ENCODE results near the gene CTNNA3.

CTNNA3 gene

DNA sequence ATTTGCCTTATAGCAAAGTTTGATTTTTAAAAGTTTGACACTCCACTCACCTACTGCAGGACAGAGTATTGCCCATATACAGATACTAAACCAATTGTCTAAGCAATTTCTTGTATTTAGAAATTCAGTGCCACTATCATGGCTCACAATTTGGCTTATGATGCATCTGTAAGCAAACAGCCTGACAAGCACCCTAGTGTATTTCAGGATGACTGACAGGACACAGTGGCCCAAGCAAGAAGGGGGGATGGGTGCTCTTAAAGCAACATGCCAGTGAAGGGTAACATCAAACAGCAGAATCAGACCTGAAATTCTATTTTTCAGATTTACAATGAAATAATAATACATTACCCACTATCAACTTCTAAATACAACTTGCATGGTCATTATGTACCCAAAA lies 30.5 kb downstream of the CTNNA3 start:
- DNase-seq (ENCODE audit: low spot score), result no peak

DNA sequence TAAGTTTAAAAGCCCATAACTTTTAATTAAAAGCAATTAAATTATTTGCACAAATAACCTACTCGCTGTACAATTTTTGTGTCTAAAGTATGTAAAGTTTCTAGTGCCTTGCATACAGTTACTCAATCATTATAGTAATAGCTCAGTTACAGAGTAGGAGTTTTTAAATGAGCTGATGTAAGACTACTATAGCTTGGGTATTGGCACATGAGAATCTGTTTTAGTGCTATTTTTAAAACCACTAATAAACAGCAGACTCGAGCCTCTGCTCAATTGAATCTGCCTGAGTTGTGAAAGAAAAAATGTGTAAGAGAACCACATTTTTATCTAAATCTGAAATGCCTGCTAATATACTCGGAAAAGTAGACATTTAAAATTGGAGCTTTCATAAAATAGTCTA lies 31.1 kb downstream of the CTNNA3 start:
- no peak for DNase-seq (ENCODE audit: low spot score)

DNA sequence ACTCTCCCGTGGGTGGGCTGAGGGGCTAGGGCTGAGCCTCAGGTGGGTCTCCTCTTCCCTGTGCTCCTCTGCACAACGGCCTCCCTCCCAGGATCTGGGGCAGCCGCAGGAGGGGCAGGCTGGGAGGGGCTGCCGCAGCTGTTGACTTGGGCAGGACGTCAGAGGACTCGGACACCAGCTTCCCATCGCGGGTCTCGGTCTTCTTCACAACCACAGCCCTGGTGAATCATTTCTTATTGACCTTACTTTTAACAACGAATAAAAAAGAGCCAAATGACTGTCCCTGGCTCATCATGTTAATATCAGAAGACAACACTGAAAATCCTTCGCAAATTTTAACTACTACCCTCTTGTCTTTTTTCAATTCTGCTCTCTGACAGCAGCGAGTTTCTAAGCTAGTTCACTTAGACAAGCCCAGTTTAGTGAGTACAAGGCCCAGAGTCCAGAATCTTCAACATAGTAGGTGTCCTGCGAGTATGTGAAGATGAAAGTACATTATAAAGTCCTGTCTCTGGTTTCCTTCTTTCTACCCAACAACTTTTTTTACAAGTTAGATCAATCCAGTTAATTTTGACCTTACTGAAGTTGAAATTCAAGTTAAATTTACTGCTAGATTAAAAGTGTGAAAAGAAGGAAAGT lies 32.4 kb downstream of the CTNNA3 start:
- no peak for DNase-seq (ENCODE audit: low spot score)

DNA sequence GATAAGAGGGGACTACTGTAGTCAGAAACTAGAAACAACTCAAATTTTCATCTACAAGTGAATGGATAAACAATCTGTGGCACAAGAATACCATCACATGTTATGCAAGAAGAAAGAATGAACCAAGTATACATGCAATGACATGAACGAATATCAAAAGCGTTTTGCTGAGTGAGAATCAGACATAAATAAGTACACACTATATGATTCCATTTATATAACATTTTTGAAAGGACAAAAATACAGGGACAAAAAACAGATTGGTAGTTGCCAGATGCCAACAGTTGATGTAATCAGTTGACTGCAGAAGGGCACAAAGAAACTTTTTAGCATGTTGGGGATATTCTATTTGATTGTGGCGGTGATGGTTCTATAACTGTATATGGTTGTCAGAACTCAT lies 33.6 kb downstream of the CTNNA3 start:
- DNase-seq (ENCODE audit: low spot score), result no peak

DNA sequence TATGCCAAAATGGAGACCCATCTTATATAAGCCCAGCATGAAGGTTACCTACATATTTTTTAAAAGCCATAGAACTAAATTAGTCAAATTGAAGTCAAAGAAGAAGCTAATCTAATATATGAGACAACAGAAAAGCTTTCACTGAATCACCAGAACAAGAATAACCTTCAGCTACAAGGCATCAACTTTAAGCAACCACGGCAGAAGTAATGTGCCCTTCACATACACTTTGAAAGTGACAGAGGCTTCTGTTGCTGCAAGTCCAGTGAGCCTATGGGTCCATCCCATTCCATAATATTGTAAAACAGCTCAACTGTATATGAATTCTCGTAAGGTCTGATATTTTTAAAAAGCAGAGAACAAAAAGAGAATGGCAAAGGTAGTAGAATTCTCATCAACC lies 36.5 kb downstream of the CTNNA3 start:
- DNase-seq (ENCODE audit: low spot score), result no peak

DNA sequence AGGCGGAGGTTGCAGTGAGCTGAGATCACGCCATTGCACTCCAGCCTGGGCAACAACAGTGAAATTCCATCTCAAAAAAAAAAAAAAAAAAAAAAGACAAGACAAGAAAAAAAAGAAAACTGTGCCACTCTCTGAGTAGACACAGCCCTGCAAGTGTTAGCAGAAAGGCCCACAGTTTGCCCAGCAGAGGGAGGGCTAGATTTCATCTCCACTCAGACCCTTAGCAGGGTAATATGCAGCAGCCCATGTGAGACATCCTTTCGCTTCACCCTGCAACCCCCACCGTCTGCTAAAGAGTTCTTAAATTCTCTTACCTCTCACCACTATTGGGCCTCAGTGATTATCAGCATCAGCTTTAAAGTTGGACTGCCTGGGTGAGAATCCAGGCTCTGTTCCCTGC lies 38.2 kb downstream of the CTNNA3 start:
- DNase-seq (ENCODE audit: low spot score), result no peak

GRCh38 chr10:67650558-67650957 lies 45.4 kb downstream of the CTNNA3 start:
- no peak for DNase-seq (ENCODE audit: low spot score)

GRCh38 chr10:67648613-67649229 lies 47.3 kb downstream of the CTNNA3 start:
- no peak for DNase-seq (ENCODE audit: low spot score)

- no peak for DNase-seq (ENCODE audit: low spot score)
These were observed 65.1 kb downstream of the CTNNA3 start for GRCh38 chr10:67630904-67631303.

- no peak for DNase-seq (ENCODE audit: low spot score)
These were observed 66.5 kb downstream of the CTNNA3 start for GRCh38 chr10:67629461-67629971.

DNA sequence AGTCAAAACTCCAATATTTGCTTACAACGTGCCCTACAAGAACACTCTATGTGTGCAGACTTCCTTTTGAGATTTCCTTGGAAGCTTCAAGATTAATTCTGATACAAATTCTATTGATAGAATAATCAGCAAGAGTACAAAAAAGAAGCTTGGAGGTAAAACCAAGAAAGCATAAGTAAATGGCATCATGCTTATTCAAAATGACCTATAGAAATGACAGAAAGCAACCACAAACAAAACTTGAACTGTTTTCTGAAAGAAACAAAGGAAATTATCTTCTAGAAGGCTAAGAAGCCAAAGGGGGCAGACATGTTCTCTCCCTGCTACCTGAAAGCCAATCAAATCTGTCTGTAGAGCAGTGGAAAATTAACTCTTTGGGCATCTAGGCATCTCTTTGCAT lies 73.0 kb downstream of the CTNNA3 start:
- no peak for DNase-seq (ENCODE audit: low spot score)

DNA sequence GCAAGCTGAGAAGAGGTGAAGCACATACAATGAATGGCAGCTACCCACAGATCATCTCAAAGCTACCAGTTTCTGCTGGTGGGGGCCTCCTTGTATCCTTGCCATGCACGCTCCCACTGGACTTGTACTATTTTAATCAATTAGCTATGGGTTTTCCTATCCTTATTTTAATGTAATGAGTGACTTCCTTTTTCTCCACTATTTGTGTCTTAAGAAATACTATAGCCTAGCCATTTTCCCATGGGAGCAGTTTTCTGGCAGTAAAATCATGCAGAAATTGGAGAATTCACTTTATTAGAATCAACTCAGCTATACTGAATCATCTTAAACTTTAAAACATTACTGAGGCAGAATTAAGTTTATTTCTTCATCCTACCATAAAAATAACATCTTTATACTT lies 73.5 kb downstream of the CTNNA3 start:
- no peak for DNase-seq (ENCODE audit: low spot score)

GRCh38 chr10:67621834-67622233 lies 74.2 kb downstream of the CTNNA3 start:
- no peak for DNase-seq (ENCODE audit: low spot score)

GRCh38 chr10:67618116-67618515 lies 77.9 kb downstream of the CTNNA3 start:
- DNase-seq (ENCODE audit: low spot score), result no peak

DNA sequence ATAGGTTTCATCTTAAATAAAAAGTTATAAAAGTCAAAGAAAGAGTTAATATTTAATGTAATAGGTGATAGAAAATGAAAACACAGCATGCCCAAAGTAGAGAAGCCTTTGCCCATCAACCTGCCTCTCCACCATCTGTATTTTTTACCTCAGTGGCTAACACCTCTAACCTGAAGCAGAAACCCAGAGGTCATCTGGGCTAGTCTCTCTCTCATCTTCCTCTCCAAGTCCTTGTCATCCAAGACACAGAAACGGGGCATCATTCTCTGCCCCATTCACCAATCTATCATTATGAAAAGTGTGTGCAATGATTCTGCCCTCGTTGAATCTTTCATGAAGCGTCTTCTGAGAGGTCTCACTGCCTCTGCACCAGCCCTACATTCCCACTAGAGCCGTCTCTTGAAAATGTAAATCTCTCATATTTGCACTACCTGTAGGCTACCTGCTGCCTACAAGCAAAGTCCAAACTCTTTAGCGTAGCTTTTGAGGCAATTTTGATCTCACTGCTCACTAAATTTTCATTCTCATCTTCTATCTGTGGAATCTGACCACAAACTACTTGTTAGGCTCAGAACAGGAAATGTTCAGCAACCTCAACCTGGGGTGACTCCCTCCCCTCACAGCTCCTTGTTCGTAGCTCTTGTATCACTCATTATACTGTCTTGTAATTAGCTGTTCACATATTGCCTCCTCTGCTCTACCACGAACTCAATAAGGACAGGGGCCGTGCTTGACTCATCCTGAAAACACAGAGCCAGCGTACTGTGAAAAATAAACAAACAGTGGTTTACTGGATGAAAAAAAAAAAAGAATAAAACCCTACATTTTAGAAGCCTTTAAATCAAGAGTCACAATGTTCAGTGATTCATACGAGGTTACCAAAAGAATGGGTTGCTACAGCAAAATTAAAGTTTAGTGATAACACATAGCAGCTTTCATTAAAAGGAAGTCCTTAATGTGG lies 83.1 kb downstream of the CTNNA3 start:
- DNase-seq (ENCODE audit: low spot score), result peak; percentile 90

DNA sequence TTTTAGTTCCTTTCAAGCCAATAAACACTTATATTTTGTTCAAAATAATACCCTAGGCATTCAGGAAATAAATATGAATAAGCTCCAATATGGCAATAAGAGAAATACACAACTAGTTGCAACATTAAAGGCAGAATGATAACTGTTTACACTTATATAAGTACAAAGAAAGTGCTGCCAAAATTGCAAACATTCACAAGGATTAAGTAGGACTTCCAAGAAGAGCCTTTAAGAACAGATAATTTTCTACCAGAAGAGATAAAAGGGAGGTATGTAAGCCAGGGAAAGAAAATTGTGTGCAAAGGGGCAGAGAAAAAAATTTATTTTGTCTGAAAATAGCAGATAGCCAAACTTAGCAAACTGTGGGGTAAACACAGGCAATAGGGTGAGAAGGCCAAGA lies 83.8 kb downstream of the CTNNA3 start:
- no peak for DNase-seq (ENCODE audit: low spot score)

GRCh38 chr10:67609996-67610793 lies 85.8 kb downstream of the CTNNA3 start:
- DNase-seq (ENCODE audit: low spot score), result no peak

DNA sequence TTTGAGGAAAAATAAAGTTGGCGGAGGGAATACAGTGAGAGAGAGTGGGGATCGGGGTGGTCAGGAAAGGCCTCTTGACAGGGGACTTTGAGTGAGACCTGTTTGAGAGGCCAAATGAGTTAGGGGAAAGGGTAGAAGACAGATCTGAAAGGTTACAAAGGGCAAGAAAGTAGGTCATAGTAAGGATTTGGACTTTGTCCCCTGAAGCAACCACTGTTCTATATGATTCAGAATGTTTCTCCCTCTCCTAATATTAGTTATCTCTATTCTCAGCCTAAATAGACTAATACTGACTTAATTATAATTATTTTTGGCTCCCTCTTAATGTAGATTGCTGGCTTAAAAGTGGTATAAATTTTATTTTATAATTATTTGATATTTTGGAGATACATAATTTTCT lies 88.0 kb downstream of the CTNNA3 start:
- no peak for DNase-seq (ENCODE audit: low spot score)

DNA sequence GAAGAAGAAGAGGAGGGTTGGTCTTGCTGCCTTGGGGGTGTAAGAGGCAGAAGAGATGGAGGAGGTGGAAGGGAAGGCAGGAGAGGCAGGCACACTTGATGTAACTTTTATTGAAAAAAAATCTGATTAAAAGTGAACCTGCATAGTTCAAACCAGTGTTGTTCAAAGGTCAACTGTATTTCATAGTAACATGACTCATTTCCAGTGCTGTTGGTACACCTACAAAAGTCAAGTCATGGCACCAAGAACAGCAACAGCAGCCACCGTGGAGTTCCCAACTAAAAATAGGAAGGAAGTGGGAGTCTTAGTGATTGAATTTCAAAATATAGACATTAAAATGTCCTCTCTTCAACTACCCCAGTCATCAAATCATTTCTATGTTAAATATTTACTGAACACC lies 88.5 kb downstream of the CTNNA3 start:
- DNase-seq (ENCODE audit: low spot score), result peak; percentile 5

- no peak for DNase-seq (ENCODE audit: low spot score)
These were observed 89.4 kb downstream of the CTNNA3 start for GRCh38 chr10:67606572-67606971.

GRCh38 chr10:67603701-67604100 lies 92.3 kb downstream of the CTNNA3 start:
- no peak for DNase-seq (ENCODE audit: low spot score)

DNA sequence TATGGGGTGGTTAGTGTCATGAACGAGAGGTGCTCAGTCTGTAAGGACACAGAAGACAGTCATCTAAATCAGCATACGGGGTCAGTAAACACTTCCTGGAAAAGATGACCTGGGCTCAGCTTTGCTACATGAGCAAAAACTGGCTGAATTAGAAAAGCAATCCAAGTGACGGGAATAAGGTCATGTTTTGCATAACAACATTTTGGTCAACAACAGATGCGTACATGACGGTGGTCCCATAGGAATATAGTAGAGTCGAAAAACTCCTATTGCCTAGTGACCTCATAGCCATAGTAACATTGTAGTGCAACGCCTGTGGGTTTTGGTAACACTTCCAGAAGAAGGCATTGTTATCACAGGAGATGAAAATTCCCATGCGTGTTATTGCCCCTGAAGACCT lies 92.9 kb downstream of the CTNNA3 start:
- DNase-seq (ENCODE audit: low spot score), result no peak
